ENCODE results near the gene GPX1.

The GPX1 gene

GRCh38 chr3:49311283-49311682 lies 46.9 kb downstream of the GPX1 start:
- DNase-seq (ENCODE audit: low spot score) = no peak

GRCh38 chr3:49310677-49311076 lies 47.5 kb downstream of the GPX1 start:
- no peak for DNase-seq (ENCODE audit: low spot score)
